Islet of Langerhans (tissue), 1 donor: ENCODE measurements around the gene COL21A1.
"Not testable (repeated sequence)": the region's sequence is repeated elsewhere in the genome, so short reads cannot be mapped to it uniquely, and the experiment has no call there.

Experiments used
- FAIRE-seq: peaks from one replicate; lab custom pipeline; 2011; peaks lifted over from hg19 to GRCh38; lab: Jason Lieb, UNC

Gene COL21A1

DNA sequence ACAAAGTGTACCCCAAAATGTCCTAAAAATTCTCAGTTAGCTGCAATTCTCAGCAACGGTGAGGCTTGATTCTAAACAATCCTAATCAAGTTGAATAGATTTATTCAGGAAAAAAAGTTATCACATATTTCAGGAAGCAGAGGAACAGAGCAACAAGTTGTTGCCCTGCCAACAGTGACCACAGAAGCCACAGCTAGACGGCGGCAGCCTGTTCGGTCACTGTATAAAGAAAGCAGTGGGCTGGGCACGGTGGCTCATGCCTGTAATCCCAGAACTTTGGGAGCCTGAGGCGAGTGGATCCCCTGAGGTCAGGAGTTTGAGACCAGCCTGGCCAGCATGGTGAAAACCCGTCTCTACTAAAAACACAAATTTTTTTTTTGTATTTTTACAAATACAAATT is 200.8 kb downstream of the COL21A1 start:
- no peak for FAIRE-seq

DNA sequence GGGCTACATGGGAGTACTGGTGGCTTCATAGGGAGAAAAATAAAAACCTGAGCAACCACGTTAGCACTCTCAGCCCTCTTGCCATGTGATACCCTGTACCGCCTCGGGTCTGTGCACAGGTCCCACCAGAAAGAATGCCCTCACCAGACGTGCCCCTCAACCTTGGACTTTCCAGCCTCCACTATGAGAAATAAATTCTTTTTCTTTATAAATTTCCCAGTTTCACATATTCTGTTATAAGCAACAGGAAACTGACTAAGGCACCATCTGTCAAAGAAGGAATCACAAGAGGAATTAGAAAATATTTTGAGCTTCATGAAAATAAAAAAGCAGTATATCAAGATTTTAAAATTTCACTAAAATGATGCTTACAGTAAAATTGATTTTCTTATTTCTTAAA is 203.6 kb downstream of the COL21A1 start:
- FAIRE-seq, result no peak

DNA sequence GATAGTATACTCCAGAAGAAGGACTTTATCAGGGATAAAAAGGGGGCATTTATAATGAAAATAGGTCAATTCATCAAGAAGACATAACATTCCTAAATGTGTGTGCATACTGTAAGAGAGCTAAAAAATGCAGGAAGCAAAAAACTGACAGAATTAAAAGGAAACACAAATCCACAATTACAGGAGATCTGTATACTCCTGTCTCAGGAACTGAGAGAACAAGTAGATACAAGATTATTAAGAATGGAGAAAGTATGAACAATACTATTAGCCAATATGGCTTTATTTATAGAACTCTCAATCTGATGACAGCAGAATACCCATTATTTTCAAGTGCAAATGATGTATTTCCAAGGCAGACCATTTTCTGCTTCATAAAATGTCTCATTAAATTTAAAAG is 204.3 kb downstream of the COL21A1 start:
- no peak for FAIRE-seq

- FAIRE-seq, result no peak
These were observed 205.8 kb downstream of the COL21A1 start for GRCh38 chr6:56041591-56041990.

GRCh38 chr6:56040889-56041301 is 206.5 kb downstream of the COL21A1 start:
- FAIRE-seq, result no peak

DNA sequence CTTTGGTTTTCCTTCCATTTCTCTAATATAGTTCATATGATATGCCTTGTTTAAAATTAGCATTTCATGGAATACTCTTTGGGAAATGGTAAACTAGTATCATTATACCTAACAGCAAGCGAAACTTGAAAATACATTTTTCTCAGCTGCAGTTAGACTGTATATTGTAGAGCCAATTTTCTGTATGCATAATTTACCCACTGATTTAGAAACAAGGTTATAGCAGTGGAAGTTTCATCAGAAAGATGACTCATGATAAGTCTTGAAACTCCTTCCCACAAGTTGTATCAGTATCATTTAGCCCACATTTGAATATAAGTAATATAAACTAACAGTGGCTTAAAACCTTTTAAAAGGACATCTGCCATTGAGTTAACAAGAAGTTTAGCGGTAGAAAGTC is 207.2 kb downstream of the COL21A1 start:
- FAIRE-seq, result no peak

GRCh38 chr6:56038764-56039163 is 208.6 kb downstream of the COL21A1 start:
- no peak for FAIRE-seq

- no peak for FAIRE-seq
These were observed 209.8 kb downstream of the COL21A1 start for GRCh38 chr6:56037601-56038000.

DNA sequence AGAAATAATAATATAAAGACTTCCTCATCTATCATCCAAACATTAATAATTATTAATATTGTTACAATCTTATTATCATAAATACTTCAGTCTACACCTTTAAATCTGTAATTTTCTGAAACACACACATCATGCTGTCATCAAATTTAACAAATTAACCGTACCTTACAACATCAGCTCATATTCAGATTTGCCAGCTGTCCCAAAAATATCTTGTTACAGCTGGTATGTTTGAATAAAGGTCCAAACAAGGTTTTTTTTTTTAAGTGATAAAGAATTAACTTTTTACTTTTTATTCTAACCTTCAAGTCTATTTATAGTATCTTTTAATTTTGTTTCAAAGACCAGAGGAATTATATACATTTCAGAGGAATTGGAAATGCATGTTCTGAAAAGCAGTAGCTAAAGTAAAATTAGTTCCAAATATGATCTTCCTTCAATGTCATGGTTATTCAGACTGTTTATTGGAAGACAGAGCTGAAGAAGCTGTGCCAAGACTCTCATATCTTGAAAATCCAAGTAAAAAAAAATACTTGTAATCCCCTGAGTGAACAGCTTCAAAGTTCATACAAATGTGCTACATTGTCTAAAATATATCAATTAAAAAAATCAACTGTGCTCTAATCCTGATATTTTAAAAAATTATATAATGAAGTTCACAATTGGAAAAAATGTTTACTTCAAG is 210.3 kb downstream of the COL21A1 start:
- no peak for FAIRE-seq

DNA sequence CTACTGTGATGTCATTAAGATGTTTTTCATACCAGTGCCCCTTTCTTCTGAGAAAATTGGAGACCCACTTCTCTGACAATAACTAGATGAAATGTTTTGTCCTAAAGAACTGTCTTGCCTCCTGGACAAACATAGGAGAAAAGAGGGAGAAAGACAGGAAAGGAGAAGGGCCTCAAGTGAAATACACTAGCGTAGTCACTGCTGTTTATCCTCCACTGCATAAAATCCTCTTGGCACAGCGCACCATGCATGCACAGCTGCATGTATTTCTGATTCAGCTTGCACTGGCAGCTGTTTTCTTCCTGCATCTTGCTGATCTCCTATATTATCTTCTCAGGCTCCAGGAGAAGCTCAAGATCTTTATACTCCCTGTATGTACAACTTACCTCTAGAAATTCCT is 214.0 kb downstream of the COL21A1 start:
- no peak for FAIRE-seq

- no peak for FAIRE-seq
These were observed 214.6 kb downstream of the COL21A1 start for GRCh38 chr6:56032715-56033260.

GRCh38 chr6:56027865-56028264 is 219.5 kb downstream of the COL21A1 start:
- no peak for FAIRE-seq

DNA sequence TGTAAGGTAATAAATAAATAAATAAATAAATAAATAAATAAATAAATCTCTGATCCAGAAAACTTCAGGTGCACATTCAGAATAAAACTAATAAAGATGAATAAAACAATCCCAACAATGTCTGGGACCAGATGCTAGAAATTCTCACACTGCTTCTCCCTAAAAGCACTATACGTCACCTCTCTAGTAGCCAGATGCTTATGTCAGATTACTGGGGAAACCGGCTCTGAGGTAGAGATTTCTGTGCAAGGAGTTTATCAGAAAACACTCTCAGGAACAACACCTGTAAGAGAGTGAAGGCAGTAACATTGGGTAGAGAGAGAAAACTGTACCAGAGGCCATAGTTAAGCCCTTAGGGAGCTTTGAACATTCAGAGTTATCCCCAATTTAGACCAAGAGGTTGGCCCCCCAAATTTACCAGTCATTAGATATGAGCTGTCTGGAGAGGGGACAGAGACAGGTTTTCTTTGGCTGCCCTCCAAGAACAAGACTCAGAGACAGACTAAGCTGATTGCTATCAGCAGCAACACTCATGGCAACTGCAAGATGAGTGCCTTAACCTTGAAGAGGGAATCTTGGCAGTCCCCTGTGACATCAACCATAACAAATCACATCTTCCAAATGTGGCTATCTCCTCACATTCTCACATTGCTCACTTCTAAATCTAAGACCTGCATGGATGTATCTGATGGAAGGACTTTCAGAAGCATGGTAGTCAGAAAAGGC is 220.8 kb downstream of the COL21A1 start:
- FAIRE-seq, result no peak

GRCh38 chr6:56025795-56026194 is 221.6 kb downstream of the COL21A1 start:
- FAIRE-seq, result no peak

- FAIRE-seq, result no peak
These were observed 222.4 kb downstream of the COL21A1 start for GRCh38 chr6:56024931-56025330.

DNA sequence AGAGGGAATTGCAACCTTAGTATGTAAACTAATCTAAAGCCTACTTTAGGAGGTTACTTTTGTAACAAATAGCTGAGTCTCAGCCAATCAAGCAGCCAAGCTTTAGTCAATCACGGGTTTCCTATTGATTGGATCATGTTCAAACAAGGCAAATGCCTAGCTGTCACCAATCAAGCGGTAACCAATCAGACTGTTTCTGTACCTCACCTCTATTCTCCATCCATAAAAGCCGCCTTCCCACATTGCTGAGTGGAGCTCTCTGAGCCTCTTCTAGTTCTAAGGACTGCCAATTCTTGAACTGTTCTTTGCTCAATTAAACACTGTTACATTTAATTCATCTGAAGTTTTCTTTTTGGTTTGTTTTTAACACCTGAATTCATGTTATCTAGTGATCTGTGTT is 223.6 kb downstream of the COL21A1 start:
- no peak for FAIRE-seq

- FAIRE-seq, result no peak
These were observed 224.7 kb downstream of the COL21A1 start for GRCh38 chr6:56022678-56023077.

GRCh38 chr6:56021943-56022342 is 225.4 kb downstream of the COL21A1 start:
- FAIRE-seq, result no peak

- FAIRE-seq, result no peak
These were observed 227.4 kb downstream of the COL21A1 start for GRCh38 chr6:56019973-56020372.

GRCh38 chr6:56017198-56017597 is 230.2 kb downstream of the COL21A1 start:
- no peak for FAIRE-seq

- not testable (repeated sequence) for FAIRE-seq
These were observed 233.3 kb downstream of the COL21A1 start for GRCh38 chr6:56014039-56014438.

DNA sequence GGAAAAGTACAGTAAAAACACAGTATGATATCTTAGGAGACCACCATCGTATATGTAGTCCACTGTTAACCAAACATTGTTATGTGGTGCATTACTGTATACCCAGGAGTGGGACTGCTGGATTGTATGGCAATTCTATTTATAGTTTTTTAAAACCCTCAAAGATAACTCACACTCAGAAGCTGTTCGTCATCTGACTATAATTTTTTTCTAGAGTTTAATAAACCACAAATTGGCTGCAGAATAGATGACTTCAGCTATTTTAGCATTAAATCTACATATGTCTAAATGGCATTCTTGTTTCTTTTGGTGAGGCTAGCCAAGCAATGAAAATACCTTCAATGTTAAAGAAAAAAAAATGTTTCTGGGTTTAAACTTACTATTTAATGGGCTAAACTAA is 237.7 kb downstream of the COL21A1 start:
- FAIRE-seq, result no peak
